Heart right ventricle (tissue), 16 donors: ENCODE data around the gene ZBTB40. TPM values are rescaled to one million over a fixed set of nuclear protein-coding genes. Genes with fewer than 3 reads are reported as not detected.

ENCODE experiments used
- ATAC-seq, 8 donors: fragments of 200-7000 bp; cut with Tn5 transposase; one replicate each; pipeline ENCODE4 v1.9.1; 2020; ENCODE audit warnings: mild to moderate bottlenecking in 8 of 8, moderate library complexity in 8 of 8, moderate number of reproducible peaks in 1 of 8
- DNase-seq, 2 donors: peaks; one replicate each; pipeline ENCODE4 v3.0.0-alpha.2; 2020
- H3K27ac ChIP-seq, 10 donors: fragments of 200-600 bp; sonication (generic) in 2 of 10; one replicate each; pipeline versions ENCODE4 v1.5.0 to v1.8.0; 2020 to 2022; ENCODE audit warnings: mild to moderate bottlenecking in 3 of 10
- H3K27me3 ChIP-seq, 7 donors: fragments of 200-600 bp; one replicate each; pipeline ENCODE4 v1.8.0; 2021 to 2022; ENCODE audit warnings: mild to moderate bottlenecking in 2 of 7
- H3K36me3 ChIP-seq, 9 donors: fragments of 200-600 bp; sonication (generic) in 1 of 9; one replicate each; pipeline versions ENCODE4 v1.5.0 to v1.8.0; 2020 to 2022; ENCODE audit warnings: mild to moderate bottlenecking in 2 of 9
- H3K4me1 ChIP-seq, 9 donors: fragments of 200-600 bp; sonication (generic) in 1 of 9; one replicate each; pipeline versions ENCODE4 v1.5.0 to v1.8.0; 2020 to 2022; ENCODE audit warnings: mild to moderate bottlenecking in 4 of 9
- H3K4me3 ChIP-seq, 10 donors: fragments of 200-600 bp; sonication (generic) in 2 of 10; one replicate each; pipeline versions ENCODE4 v1.5.0 to v1.8.0; 2020 to 2022; ENCODE audit warnings: mild to moderate bottlenecking in 7 of 10, moderate library complexity in 2 of 10
- H3K9me3 ChIP-seq, 11 donors: fragments of 200-600 bp in 10 of 11; sonication (generic) in 2 of 11; one replicate each; pipeline versions ENCODE4 v1.5.0 to v1.8.0; 2013 to 2022; ENCODE audit warnings: mild to moderate bottlenecking in 2 of 11, control low read depth in 1 of 11, moderate library complexity in 1 of 11
- WGBS, 2 donors: extraction: QIAGEN DNeasy Blood & Tissue Kit; methylation state at CpG; one replicate each; pipeline ENCODE4 v1.1.7; 2013; ENCODE audit warnings: inconsistent platforms in 1 of 2; 5-methylcytosine and 5-hydroxymethylcytosine counted together
- intact Hi-C, 10 donors: fragments of 100-400 bp; cut with DNase I; formaldehyde crosslinking; loops; one replicate each; pipeline versions ENCODE4 v1.11.1 to v1.14.2; 2022
- polyA plus RNA-seq, 2 donors: library from polyadenylated mRNA; stranded (reverse); fragments of 200-250 nt; gene quantifications; one replicate each; pipeline ENCODE4 v1.2.3, GENCODE V29; 2013
- total RNA-seq, 10 donors: library from RNA; stranded (reverse); fragmentation: NEBNext Ultra II Directional in 3 of 10; extraction: Animal tissue kit (Norgen Biotek cat#: 25700) in 3 of 10; gene quantifications; one replicate each; pipeline versions ENCODE4 v1.2.1 to v1.2.4, GENCODE V29; 2021 to 2023
- TF ChIP-seq, protein P1 (sequence below), 9 donors: fragments of 200-600 bp; sonication (generic) in 2 of 9; IDR thresholded peaks; one replicate each; pipeline versions ENCODE4 v1.5.0 to v1.8.0; 2021 to 2022; ENCODE audit warnings: antibody characterized with exemption in 9 of 9, mild to moderate bottlenecking in 5 of 9, moderate library complexity in 1 of 9
- donor health status: Arrhythmogenic right ventricular cardiomyopathy.
- donor health status: ischemic (EF 13 %, LVEDD 7.1; RV severe dilation, severe dysfunction).
- donor health status: healthy with polysubstance abuse.
- donor health status: DM: no; HTN: yes; CAD: no.
- donor health status: DM: no; HTN: no; CAD: no.
- donor health status: ischemic (EF 25% LVEDD 6.9; RV normal size, moderate dysfunction).
- donor health status: ischemic (EF 25% LVEDD 5.7; RV mildly dilated, moderate dysfunction).
- donor health status: healthy.
- donor health status: DM: yes; HTN: yes; CAD: no.
- donor health status: Ischemic cardiomyopathy.
- donor health status: ischemic (EF 35%, LVEDD 5.7; RV mildly dilated, moderate dysfunction).
- donor health status: nonischemic (EF 11% LVEDD 7.7; RV severe dilation, severe dysfunction).
- donor health status: DM: yes; HTN: yes; CAD: no.
- donor health status: PGD.
- donor health status: ischemic (EF 29% LVEDD 5.4; RV normal size, mild dysfunction).
- donor health status: nonischemic (EF 23%, LVEDD 6.1; RV moderate dilation, normal function).

The ZBTB40 gene
- total and polyA plus RNA-seq, 12 donors: 3.2 to 18.2 (median 13.2) TPM

DNA sequence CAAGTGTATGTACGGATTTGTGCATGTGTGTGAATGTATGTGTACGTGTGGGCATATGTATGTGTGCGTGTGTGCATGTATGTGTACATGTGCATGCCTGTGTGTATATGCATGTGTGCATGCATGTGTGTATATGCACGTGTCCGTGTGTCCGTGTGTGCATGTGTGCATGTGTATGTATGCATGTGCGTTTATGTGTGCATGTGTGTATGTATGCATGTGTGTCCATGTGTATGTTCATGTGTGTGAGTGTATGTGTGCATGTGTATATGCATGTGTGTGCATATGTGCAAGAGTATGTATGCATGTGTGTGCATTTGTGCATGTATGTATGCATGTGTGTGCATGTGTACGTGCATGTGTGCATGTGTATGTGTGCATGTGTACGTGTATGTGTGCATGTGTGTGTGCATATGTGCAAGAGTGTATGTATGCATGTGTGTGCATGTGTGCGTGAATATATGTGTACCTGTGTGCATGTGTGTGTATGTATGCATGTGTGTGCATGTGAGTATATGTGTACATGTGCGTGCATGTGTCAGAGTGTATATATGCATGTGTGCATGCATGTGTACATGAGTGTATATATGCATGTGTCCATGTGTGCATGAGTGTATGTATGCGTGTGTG is 127.2 kb downstream of the ZBTB40 start:
- intact Hi-C loops: no loop called here
- WGBS, 2 donors: 78 to 96% methylated on average over 12 of the region's 12 CpGs
- ATAC-seq: no peak

DNA sequence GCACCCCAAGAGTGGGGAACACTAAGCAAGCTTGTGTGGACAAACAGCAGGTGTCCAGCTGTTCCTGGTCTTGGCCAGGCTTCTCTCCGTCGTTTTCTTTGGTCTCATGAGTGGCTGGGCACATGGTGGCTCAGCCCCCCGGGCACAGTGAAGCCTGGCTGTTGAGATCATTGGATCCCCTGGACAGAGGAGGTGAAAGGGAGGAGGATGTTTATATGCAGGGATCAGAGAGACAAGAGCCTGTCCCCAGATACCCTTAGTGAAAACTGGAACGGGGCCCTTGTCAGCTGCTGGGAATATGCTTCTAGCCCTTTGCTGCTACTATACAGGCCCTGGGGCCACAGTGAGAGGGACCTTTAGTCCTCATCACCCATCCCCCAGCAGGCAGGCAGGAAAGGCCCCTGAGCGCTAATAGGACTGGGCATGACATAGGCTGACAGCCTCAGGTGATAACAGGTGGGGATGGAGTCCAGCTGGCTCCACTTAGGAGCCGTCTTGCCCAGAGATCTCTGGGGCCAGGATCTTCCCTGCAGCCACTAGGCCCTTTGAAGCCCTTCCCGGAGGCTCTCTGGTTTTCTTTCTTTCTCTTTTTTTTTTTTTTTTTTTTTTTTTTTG is 128.0 kb downstream of the ZBTB40 start:
- Histone ChIP-seq H3K27me3 (peaks cover 0 to 7% (median 0%) of the 10 kb centered on the region in 7 donors), H3K4me1 (peaks cover 0 to 19% (median 4%) of the 10 kb centered on the region in 9 donors), H3K9me3 (peaks cover 0 to 17% (median 0%) of the 10 kb centered on the region in 11 donors), H3K4me3 (no peak overlapping the region), H3K27ac (peak overlapping the region in 2 of 10 donors; percentile 6 to 22), H3K36me3 (no peaks in the 10 kb centered on the region)
- intact Hi-C loops: no loop called here
- WGBS, 2 donors: 21 to 29% methylated on average over 7 of the region's 7 CpGs
- DNase-seq (peak; percentile 19 to 44), ATAC-seq (peak in 6 of 8 donors; percentile 49 to 68 (median 59))
- TF ChIP-seq, protein P1, sequence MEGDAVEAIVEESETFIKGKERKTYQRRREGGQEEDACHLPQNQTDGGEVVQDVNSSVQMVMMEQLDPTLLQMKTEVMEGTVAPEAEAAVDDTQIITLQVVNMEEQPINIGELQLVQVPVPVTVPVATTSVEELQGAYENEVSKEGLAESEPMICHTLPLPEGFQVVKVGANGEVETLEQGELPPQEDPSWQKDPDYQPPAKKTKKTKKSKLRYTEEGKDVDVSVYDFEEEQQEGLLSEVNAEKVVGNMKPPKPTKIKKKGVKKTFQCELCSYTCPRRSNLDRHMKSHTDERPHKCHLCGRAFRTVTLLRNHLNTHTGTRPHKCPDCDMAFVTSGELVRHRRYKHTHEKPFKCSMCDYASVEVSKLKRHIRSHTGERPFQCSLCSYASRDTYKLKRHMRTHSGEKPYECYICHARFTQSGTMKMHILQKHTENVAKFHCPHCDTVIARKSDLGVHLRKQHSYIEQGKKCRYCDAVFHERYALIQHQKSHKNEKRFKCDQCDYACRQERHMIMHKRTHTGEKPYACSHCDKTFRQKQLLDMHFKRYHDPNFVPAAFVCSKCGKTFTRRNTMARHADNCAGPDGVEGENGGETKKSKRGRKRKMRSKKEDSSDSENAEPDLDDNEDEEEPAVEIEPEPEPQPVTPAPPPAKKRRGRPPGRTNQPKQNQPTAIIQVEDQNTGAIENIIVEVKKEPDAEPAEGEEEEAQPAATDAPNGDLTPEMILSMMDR (IDR thresholded peaks at IDR 0.05): no peak

More for the DNA sequence above, 127.2 kb downstream of the ZBTB40 start:
- H3K27ac ChIP-seq: peak overlapping the region in 1 of 10 donors; percentile 22
- peaks cover 0 to 12% (median 0%) of the 10 kb centered on the region in 7 donors for H3K27me3 ChIP-seq
- H3K4me1 ChIP-seq: peaks cover 0 to 18% (median 4%) of the 10 kb centered on the region in 9 donors
- no peak overlapping the region for H3K4me3 ChIP-seq
- no peaks in the 10 kb centered on the region for H3K36me3 ChIP-seq
- no peak for DNase-seq
- peaks cover 0 to 17% (median 0%) of the 10 kb centered on the region in 11 donors for H3K9me3 ChIP-seq
- TF ChIP-seq, protein P1 (IDR thresholded peaks at IDR 0.05): no peak

Other genes with a start within 250 kb of the ZBTB40 start
- under 1 TPM in 1 of 10 donors, not detected in 9; 0.30 TPM for gene EPHA8, start 111.6 kb downstream of the ZBTB40 start, total RNA-seq
- gene EPHA8, start 111.6 kb downstream of the ZBTB40 start, polyA plus RNA-seq: under 1 TPM in 1 of 2 donors, not detected in 1; 0.12 TPM
- 100 to 1,000 TPM in 2 of 10 donors, 10 to 100 TPM in 8; 16.4 to 386 (median 28.9) TPM for gene C1QA, start 184.8 kb downstream of the ZBTB40 start, total RNA-seq
- 10 to 100 TPM; 36.9 to 82.1 TPM for gene C1QA, start 184.8 kb downstream of the ZBTB40 start, polyA plus RNA-seq
- gene C1QC, start 191.8 kb downstream of the ZBTB40 start, total RNA-seq: 100 to 1,000 TPM in 2 of 10 donors, 10 to 100 TPM in 8; 15.9 to 389 (median 27.8) TPM
- gene C1QC, start 191.8 kb downstream of the ZBTB40 start, polyA plus RNA-seq: 10 to 100 TPM; 18.0 to 73.9 TPM
- 100 to 1,000 TPM in 2 of 10 donors, 10 to 100 TPM in 8; 10.0 to 367 (median 21.8) TPM for gene C1QB, start 201.4 kb downstream of the ZBTB40 start, total RNA-seq
- gene C1QB, start 201.4 kb downstream of the ZBTB40 start, polyA plus RNA-seq: 100 to 1,000 TPM in 1 of 2 donors, 10 to 100 TPM in 1; 32.3 to 100 TPM